Measurements from ENCODE around the gene CNTN4.

The CNTN4 gene

GRCh38 chr3:2920103-2920502 is 821.4 kb downstream of the CNTN4 start:
- no peak for DNase-seq (ENCODE audit: low spot score)

- DNase-seq (ENCODE audit: low spot score): no peak
Measured at GRCh38 chr3:2921452-2921851, 822.8 kb downstream of the CNTN4 start.

- peak; percentile 6 for DNase-seq (ENCODE audit: low spot score)
Measured at GRCh38 chr3:2921903-2922302, 823.2 kb downstream of the CNTN4 start.

- DNase-seq (ENCODE audit: low spot score): no peak
Measured at GRCh38 chr3:2923390-2923789, 824.7 kb downstream of the CNTN4 start.

- DNase-seq (ENCODE audit: low spot score): no peak
Measured at GRCh38 chr3:2927259-2927658, 828.6 kb downstream of the CNTN4 start.

- DNase-seq (ENCODE audit: low spot score): no peak
Measured at GRCh38 chr3:2929574-2929973, 830.9 kb downstream of the CNTN4 start.

GRCh38 chr3:2931265-2931664 is 832.6 kb downstream of the CNTN4 start:
- DNase-seq (ENCODE audit: low spot score): no peak

- DNase-seq (ENCODE audit: low spot score): no peak
Measured at GRCh38 chr3:2934541-2934940, 835.9 kb downstream of the CNTN4 start.

GRCh38 chr3:2937055-2937454 is 838.4 kb downstream of the CNTN4 start:
- DNase-seq (ENCODE audit: low spot score): no peak

GRCh38 chr3:2937592-2937991 is 838.9 kb downstream of the CNTN4 start:
- no peak for DNase-seq (ENCODE audit: low spot score)

GRCh38 chr3:2938711-2939110 is 840.0 kb downstream of the CNTN4 start:
- no peak for DNase-seq (ENCODE audit: low spot score)

GRCh38 chr3:2940062-2940461 is 841.4 kb downstream of the CNTN4 start:
- no peak for DNase-seq (ENCODE audit: low spot score)

- no peak for DNase-seq (ENCODE audit: low spot score)
Measured at GRCh38 chr3:2944628-2945027, 846.0 kb downstream of the CNTN4 start.

GRCh38 chr3:2945121-2945520 is 846.5 kb downstream of the CNTN4 start:
- no peak for DNase-seq (ENCODE audit: low spot score)

- DNase-seq (ENCODE audit: low spot score): no peak
Measured at GRCh38 chr3:2947536-2947935, 848.9 kb downstream of the CNTN4 start.

- no peak for DNase-seq (ENCODE audit: low spot score)
Measured at GRCh38 chr3:2948882-2949281, 850.2 kb downstream of the CNTN4 start.

GRCh38 chr3:2950159-2950558 is 851.5 kb downstream of the CNTN4 start:
- DNase-seq (ENCODE audit: low spot score): no peak

GRCh38 chr3:2957115-2957514 is 858.4 kb downstream of the CNTN4 start:
- no peak for DNase-seq (ENCODE audit: low spot score)

- no peak for DNase-seq (ENCODE audit: low spot score)
Measured at GRCh38 chr3:2958551-2958950, 859.9 kb downstream of the CNTN4 start.

GRCh38 chr3:2961576-2961975 is 862.9 kb downstream of the CNTN4 start:
- no peak for DNase-seq (ENCODE audit: low spot score)

- no peak for DNase-seq (ENCODE audit: low spot score)
Measured at GRCh38 chr3:2967871-2968270, 869.2 kb downstream of the CNTN4 start.

GRCh38 chr3:2968475-2968874 is 869.8 kb downstream of the CNTN4 start:
- DNase-seq (ENCODE audit: low spot score): no peak

GRCh38 chr3:2976212-2976611 is 877.5 kb downstream of the CNTN4 start:
- DNase-seq (ENCODE audit: low spot score): no peak

GRCh38 chr3:2976796-2977195 is 878.1 kb downstream of the CNTN4 start:
- DNase-seq (ENCODE audit: low spot score): no peak
